Activated naive CD4-positive, alpha-beta T cell treated with anti-CD3 and anti-CD28 coated beads, Interleukin-2, amount 50 U/mL, for 72 hours (primary cell): ENCODE data around the gene PLAAT2. TPM values are rescaled to one million over a fixed set of nuclear protein-coding genes. Genes with fewer than 3 reads are reported as not detected.
"Not testable (repeated sequence)": the region's sequence is repeated elsewhere in the genome, so short reads cannot be mapped to it uniquely, and the experiment has no call there.

Source experiments
- ATAC-seq, 2 donors: fragments of 150-1000 bp; cut with Tn5 transposase; 2 replicates each; pipeline ENCODE4 v1.10.0; 2021; ENCODE audit warnings: mild to moderate bottlenecking in 2 of 2, moderate library complexity in 2 of 2
- DNase-seq, 2 donors: peaks; one replicate each; pipeline ENCODE4 v3.0.0; 2021 to 2022; ENCODE audit warnings: low spot score in 2 of 2
- H3K27ac Mint-ChIP-seq, 2 donors: one replicate each; pipeline ENCODE4 v1.8.0; 2022; ENCODE audit warnings: mild to moderate bottlenecking in 2 of 2, mixed read lengths in 2 of 2
- H3K36me3 Mint-ChIP-seq, 2 donors: one replicate each; pipeline ENCODE4 v1.8.0; 2022; ENCODE audit warnings: mixed read lengths in 2 of 2
- H3K9me3 Mint-ChIP-seq, 2 donors: one replicate each; pipeline ENCODE4 v1.8.0; 2022; ENCODE audit warnings: mixed read lengths in 2 of 2
- total RNA-seq, 2 donors: library from RNA; stranded (reverse); gene quantifications; one replicate each; pipeline ENCODE4 v1.2.3, GENCODE V29; 2022

PLAAT2 gene
- total RNA-seq, 2 donors from 2014 or later: not detected

DNA sequence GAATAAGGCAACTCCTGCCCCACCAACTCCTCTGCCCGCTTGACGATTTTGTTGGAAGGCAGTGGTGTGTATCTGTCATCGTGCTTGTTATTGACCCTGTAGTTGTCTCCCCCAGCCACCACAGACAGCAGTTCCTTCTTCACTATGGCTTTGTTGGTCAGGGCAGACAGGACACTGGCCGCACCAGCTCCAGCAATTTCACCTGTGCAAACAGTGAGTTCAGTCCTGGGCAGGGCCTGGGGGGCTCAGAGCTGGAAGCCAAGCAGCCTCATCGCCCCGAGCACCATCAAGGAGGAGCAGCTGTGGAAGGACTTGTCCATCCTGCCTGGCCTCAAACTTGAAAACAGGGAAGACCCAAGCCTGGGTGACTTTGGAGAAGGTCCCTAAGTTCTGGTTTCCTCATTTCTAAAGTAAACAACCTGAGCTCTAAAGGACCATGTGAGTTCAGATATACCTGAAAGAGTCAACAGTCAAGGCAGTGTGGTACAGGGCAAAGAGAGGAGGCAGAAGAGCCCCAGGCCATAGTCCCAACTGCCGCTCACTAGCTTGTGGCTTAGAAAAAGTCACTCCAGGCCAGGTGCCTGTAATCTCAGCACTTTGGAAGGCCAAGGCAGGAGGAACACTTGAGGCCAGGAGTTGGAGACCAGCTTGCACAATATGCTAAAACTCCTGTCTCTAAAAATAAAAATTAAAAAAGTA is 4.6 kb downstream of the PLAAT2 start:
- Mint-ChIP-seq H3K36me3 (no peaks in the 10 kb centered on the region), H3K27ac (no peak overlapping the region), H3K9me3 (no peaks in the 10 kb centered on the region)
- DNase-seq (no peak), ATAC-seq (no peak)

- Mint-ChIP-seq H3K27ac (no peak overlapping the region), H3K36me3 (no peaks in the 10 kb centered on the region), H3K9me3 (no peaks in the 10 kb centered on the region)
- ATAC-seq (no peak), DNase-seq (no peak)
Observed at GRCh38 chr11:63557570-63557969, 5.6 kb downstream of the PLAAT2 start.

- Mint-ChIP-seq H3K27ac (no peak overlapping the region), H3K36me3 (no peaks in the 10 kb centered on the region), H3K9me3 (no peaks in the 10 kb centered on the region)
- DNase-seq: no peak
- no peak for ATAC-seq
Observed at GRCh38 chr11:63556404-63557013, 6.7 kb downstream of the PLAAT2 start.

DNA sequence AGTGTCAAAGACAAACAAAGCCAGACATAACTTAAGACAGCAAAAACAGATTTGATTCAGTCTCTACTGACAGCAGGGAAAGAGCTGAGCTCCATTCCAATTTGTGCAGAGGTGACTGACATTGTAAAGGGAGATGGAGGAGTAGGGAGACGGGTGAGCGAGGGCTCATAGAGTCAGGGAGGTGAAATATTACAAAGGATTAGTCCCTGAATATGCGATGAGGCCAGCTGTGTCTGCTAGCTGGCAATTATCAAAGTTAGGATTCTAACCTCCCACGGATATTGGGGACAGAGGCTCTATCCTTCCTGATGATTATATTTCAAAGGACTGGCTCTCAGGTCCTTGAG is 8.3 kb downstream of the PLAAT2 start:
- no peak overlapping the region for H3K27ac Mint-ChIP-seq
- DNase-seq: no peak

GRCh38 chr11:63553759-63554158 is 9.4 kb downstream of the PLAAT2 start:
- H3K36me3 Mint-ChIP-seq: no peaks in the 10 kb centered on the region
- H3K27ac Mint-ChIP-seq: peak overlapping the region; percentile 85 to 96
- peak in 1 of 2 donors; percentile 47 for DNase-seq
- H3K9me3 Mint-ChIP-seq: no peaks in the 10 kb centered on the region
- peak; percentile 88 to 94 for ATAC-seq

More for the DNA sequence above, 8.3 kb downstream of the PLAAT2 start:
- no peak for ATAC-seq
- Mint-ChIP-seq H3K9me3 (no peaks in the 10 kb centered on the region), H3K36me3 (no peaks in the 10 kb centered on the region)

- peak overlapping the region; percentile 85 to 90 for H3K27ac Mint-ChIP-seq
- no peak for ATAC-seq
- DNase-seq: no peak
- H3K36me3 Mint-ChIP-seq: no peaks in the 10 kb centered on the region
- no peaks in the 10 kb centered on the region for H3K9me3 Mint-ChIP-seq
Observed at GRCh38 chr11:63552921-63553320, 10.3 kb downstream of the PLAAT2 start.

GRCh38 chr11:63551889-63552266 is 11.3 kb downstream of the PLAAT2 start:
- ATAC-seq (no peak), DNase-seq (no peak)
- no peaks in the 10 kb centered on the region for H3K9me3 Mint-ChIP-seq
- H3K27ac Mint-ChIP-seq: peak overlapping the region in 1 of 2 donors; percentile 46
- H3K36me3 Mint-ChIP-seq: peaks cover 3 to 4% of the 10 kb centered on the region in 2 donors

- Mint-ChIP-seq H3K9me3 (no peaks in the 10 kb centered on the region), H3K36me3 (peaks cover 9% of the 10 kb centered on the region in 2 donors), H3K27ac (peak overlapping the region; percentile 46 to 79)
- no peak for DNase-seq
- ATAC-seq: no peak
Observed at GRCh38 chr11:63551091-63551888, 11.9 kb downstream of the PLAAT2 start.

DNA sequence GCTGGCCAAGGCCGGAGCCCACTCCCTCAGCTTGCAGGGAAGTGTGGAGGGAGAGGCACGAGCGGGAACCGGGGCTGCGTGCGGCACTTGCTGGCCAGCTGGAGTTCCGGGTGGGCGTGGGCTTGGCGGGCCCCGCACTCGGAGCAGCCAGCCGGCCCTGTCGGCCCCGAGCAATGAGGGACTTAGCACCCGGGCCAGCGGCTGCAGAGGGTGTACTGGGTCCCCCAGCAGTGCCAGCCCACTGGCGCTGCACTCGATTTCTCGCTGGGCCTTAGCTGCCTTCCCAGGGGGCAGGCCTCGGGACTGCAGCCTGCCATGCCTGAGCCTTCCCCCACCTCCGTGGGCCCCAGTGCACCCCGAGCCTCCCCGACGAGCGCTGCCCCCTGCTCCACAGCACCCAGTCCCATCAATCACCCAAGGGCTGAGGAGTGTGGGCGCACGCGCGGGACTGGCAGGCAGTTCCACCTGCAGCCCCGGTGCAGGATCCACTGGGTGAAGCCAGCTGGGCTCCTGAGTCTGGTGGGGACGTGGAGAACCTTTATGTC is 13.0 kb downstream of the PLAAT2 start:
- H3K9me3 Mint-ChIP-seq, H3K27ac Mint-ChIP-seq, DNase-seq, H3K36me3 Mint-ChIP-seq, ATAC-seq: not testable (repeated sequence)

DNA sequence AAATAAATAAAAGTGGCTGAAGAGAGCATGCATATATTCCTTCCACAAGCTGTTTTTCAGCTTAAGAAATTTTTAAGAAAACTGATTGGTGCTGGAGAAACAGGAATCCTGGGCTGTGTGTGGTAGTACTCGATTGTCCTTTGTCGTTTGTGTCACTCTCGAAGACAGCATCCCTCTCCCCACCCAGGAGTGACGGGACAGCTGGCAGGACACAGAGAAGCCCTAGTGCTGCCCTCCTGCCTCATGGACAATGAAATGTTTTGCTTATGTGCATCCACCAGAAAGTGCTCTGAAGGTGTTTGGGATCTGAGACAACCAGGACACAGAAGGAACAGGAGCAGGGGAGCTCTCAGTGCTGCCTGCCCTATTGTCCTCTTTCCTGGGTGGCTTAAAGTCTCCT is 13.8 kb downstream of the PLAAT2 start:
- DNase-seq: no peak
- no peaks in the 10 kb centered on the region for H3K9me3 Mint-ChIP-seq
- peaks cover 9% of the 10 kb centered on the region in 2 donors for H3K36me3 Mint-ChIP-seq
- H3K27ac Mint-ChIP-seq: no peak overlapping the region
- no peak for ATAC-seq

DNA sequence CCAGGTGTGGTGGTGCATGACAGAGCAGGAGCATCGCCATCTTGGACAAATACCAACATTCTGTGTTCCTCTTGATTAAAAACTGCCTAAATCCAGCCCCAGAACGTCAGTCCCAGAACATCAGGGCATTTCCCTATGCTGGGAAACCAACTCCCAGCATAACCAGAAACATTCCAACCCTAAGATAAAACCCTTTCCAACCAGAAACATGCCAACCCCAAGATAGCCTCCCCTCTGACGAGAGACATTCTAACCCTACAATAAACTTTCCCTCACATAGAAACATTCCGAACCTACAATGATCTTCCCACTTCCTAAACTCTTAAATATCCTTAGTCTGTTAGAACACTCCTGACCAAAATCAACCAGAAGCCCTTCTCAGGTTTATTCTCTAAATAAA is 15.0 kb downstream of the PLAAT2 start:
- no peaks in the 10 kb centered on the region for H3K9me3 Mint-ChIP-seq
- DNase-seq (no peak), ATAC-seq (no peak)
- H3K27ac Mint-ChIP-seq: no peak overlapping the region
- peaks cover 9% of the 10 kb centered on the region in 2 donors for H3K36me3 Mint-ChIP-seq

DNA sequence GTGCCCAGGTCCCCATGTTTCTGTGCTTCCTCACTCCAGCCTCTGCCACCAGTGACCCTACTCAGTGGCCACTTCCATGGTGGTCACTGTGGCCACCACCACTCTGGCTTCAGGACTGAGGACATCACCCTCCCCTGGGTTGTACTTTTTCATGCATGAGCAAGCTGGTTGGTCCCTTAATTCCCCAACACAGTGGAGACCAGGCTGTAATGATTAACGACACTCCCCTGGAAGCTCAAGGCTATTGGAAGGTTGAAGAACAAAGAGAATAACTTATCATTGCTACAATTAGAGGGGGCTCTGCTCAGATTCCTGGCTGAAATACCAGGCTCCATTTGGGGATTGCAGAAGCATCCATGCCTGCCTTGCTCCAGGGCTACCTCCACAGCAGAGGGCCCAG is 16.1 kb downstream of the PLAAT2 start:
- Mint-ChIP-seq H3K27ac (peak overlapping the region; percentile 47 to 63), H3K9me3 (no peaks in the 10 kb centered on the region), H3K36me3 (peaks cover 9% of the 10 kb centered on the region in 2 donors)
- DNase-seq (no peak), ATAC-seq (no peak)

DNA sequence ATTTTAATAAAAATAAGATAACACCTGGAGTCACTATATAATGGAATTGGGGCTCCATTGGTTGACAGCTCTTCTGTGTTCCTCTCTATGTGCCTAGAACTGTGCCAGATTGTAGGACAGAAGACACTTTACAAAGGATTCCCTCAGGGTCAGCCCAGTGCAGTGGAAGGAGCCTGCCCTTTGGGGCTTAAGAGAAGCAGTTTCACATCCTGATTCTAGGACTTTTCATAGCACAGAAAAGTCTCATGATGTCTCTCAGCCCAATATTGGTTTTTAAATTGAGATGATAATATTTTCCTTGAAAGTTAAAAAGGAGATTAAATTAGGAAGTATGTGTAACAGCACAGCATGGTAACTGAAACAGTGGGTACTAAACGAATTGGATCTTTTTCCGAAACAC is 19.5 kb downstream of the PLAAT2 start:
- Mint-ChIP-seq H3K27ac (no peak overlapping the region), H3K9me3 (no peaks in the 10 kb centered on the region), H3K36me3 (peaks cover 9% of the 10 kb centered on the region in 2 donors)
- no peak for ATAC-seq
- no peak for DNase-seq

DNA sequence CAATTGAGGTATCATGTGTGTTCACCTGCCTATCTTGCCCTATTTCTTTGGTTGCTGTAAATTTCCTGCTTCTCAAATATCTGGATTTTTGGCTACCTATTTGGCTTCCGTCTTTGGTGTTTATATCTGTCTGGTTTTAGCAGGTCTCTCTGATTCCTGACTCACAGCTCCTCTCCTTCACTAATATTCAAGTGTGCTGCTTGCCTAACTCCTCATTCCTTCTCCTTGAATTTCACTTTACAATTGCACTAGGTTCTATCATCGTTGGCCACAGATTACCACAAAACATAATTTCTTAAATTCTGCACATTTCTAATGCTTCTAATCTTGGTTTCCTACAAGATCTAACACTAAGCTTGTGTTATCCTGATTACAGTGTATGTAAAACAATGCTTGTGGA is 20.7 kb downstream of the PLAAT2 start:
- DNase-seq, H3K36me3 Mint-ChIP-seq, H3K27ac Mint-ChIP-seq, ATAC-seq, H3K9me3 Mint-ChIP-seq: not testable (repeated sequence)

GRCh38 chr11:63537293-63538101 is 25.7 kb downstream of the PLAAT2 start:
- H3K36me3 Mint-ChIP-seq: no peaks in the 10 kb centered on the region
- peak; percentile 56 to 61 for ATAC-seq
- H3K9me3 Mint-ChIP-seq: no peaks in the 10 kb centered on the region
- H3K27ac Mint-ChIP-seq: peak overlapping the region; percentile 92 to 98
- no peak for DNase-seq

DNA sequence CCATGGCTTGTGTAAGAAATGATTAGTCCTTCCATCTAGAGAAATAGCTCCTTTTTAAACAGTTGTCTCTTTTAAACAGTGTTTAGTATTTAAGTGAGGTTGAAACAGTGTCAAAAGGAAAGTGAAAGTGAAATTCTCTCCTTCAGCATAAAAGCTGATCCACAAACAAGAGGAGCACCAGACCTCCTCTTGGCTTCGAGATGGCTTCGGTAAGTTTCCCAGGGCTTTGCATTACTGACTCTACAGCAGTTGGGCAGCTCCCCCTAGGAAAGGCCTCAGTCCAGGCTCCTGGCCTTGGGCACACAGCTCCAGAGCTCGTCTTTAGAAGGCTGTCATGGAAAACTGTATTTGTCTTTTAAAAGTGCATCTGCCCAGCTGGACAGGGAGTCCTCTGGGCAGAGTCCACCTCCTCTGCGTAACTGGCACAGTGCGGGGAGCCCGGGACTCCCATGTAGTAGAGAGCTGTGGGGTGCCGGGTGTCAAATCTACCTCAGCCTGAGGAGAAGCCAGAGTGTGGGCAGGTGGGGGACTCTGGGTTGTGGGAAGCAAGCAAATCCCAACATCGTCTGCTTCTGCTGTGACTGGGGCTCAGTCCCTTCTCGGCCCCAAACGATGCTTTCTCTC is 26.4 kb downstream of the PLAAT2 start, which contains the start of gene PLAAT4:
PLAAT4 (plus strand) TSS at position 140 of the 624 bp plus-strand sequence; CDS start at position 201, 61 bp downstream.
- no peak for DNase-seq
- H3K9me3 Mint-ChIP-seq: no peaks in the 10 kb centered on the region

More for the DNA sequence above, 26.4 kb downstream of the PLAAT2 start, which contains the start of gene PLAAT4:
- Mint-ChIP-seq H3K36me3 (no peaks in the 10 kb centered on the region), H3K27ac (peak within 1 kb of the TSS; percentile 92 to 98)
- ATAC-seq: peak; percentile 43 to 62
